Epithelial cell of prostate (primary cell): Measurements from ENCODE around the gene PI4KB.

Experiments
- DNase-seq: peaks from one replicate; pipeline ENCODE4 v3.0.0-alpha.2; 2011; ENCODE audit warnings: low read depth, low spot score
- H3K27ac ChIP-seq: fragments of 450-650 bp; 2 replicates; pipeline ENCODE4 v1.5.1; 2017; ENCODE audit warnings: mild to moderate bottlenecking

Gene PI4KB

DNA sequence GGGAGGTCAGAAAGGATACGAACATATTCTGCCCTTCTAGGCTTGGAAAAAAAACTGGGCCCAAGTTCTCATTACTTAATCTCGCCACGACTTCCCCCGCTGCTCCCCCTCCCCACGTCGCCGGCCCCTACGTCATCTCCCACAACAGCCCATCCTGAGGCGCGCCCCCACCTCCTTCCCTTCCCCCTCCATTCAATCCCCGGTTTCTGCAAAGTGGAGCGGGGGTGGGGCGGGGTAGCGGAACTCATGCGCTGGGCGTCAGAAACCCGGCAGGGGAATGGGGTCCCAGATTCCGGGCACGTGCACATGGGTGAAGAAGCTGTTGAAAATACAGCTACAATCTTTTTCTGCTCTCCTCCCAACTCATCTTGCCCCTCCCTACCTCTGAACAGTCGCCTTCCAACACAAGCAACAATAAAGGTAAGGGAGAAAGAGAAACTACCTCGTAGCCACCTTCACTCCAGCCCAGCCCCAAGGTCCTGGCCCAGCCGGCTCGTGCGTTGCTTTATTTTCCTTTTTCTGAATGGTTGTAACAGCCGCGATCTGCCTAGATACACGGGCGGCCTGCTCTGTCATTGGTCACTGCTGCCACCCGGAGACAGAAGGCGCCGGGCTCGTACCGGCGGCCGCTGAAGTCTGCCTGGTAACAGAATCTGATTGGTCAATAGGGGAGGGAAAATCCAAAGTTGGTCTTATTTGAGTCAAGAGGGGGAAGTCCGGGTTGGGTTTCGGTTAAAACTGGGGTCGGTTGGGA, 19.7 kb upstream of the PI4KB start, which contains the start of gene RFX5:
Gene RFX5, minus strand, starts transcription at position 484 of the 754 bp plus-strand sequence. CDS start 932 bp downstream, outside the sequence.
- peak within 1 kb of the TSS; percentile 36 for H3K27ac ChIP-seq
- DNase-seq = peak; percentile 92

DNA sequence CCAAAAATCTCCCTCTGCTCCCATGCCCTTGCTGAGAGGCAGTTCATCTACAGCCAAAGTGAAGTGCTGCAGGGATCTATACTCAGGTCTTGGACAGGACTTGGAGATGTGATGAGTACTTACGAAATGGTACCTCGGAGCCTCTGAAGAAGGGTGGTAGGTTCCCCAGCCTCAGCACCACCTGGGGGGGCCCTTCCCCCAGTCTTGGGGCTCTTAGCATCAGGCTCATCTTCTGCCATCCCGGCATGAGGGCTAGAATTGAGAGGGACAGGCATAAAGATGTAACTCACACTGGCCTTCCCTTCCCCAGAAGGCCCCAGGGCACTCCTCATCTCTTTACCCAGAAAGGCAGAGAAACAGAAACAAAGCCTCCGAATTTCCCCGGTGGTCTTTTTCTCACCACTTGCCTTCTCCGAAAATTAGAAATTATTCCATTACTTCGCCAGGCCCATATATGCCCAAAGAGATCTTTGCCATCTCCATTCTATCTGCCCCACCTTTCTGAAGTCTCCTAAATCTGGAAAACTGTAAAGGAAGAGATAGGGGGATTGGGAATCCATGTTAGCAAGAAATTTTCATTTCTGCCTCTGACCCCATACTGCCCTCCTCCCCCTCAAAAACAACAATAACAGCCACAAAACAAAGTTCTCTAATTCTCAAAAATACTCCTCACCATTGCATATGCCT, 19.0 kb upstream of the PI4KB start:
- no peak for DNase-seq
- peak overlapping the region; percentile 36 for H3K27ac ChIP-seq

DNA sequence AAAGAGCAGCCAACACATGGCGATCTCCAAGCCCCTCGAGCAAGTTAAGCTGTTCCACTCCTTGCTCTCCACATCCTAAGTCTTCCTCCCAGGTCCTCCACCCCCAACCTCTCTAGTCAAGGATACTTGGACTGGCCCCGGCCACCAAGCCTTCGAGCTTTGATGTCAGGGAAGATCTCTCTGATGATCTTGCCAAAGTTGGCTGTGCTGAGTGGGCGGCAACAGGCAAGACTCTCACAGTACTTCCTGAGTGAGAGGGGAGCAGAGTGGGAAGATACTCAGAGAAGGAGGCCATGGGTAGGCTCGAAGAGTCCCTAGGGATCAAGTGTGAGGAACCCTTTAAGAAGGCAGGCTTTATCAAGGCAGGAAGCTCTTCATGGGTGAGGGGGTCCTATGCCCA, 17.1 kb upstream of the PI4KB start:
- no peak for DNase-seq
- no peak overlapping the region for H3K27ac ChIP-seq

DNA sequence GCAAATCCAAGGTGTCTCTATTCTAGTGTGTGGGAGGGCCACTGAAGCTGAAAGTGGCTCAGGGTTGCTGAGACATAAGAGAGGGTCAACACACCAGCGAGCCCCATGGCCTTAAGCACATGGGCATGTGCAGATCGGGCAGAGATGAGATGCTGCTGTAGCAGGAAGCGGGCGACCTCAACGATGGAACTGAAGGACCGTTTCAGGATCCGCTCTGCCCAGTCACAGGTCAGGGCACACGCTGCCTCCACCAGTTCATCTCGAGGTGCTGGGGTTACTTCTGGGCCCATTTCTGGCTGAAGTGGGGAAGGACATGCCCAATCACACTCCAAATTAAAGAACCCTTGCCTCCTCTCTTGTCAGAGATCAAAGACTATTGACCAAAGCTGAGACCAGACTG, 16.4 kb upstream of the PI4KB start:
- H3K27ac ChIP-seq = no peak overlapping the region
- no peak for DNase-seq

DNA sequence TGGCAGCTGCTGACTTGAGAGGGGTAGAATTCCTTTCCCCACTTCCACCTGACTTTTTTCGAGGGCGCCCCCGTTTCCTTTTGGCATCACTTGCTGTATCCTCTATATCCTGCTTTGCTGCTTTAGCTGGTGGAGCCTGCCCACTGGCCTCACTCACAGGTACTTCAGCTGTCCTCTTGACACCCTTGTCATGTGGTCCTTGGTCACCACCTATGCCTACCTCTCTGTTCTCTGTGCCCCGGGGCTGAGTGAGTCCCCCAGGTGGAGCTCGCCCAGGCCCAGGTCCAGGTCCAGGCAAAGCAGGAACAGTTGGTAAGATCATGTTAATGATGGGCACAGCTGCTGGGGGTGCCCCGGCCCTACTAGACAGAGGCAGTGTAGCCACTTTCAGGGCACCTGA, 15.4 kb upstream of the PI4KB start:
- no peak for DNase-seq
- no peak overlapping the region for H3K27ac ChIP-seq

DNA sequence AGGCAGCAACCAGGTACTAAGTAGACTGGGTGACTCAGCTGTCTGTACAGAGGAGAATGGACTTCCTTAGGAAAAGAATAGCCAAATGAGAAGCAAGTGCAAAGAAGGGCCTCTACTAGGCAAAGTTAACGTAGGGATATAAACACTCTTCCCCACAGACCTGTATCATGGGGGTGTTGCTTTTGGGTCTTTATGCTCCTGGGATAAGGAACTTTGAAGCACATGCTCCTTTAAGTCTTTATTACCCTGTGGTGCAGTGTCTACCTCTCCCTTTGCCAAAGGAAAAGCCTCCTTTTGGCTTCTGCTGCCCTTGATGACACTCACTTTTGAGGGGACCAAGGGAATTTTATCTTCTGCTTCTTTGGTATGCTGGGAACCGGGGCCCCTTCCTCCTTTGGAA, 14.8 kb upstream of the PI4KB start:
- H3K27ac ChIP-seq = no peak overlapping the region
- DNase-seq = no peak

DNA sequence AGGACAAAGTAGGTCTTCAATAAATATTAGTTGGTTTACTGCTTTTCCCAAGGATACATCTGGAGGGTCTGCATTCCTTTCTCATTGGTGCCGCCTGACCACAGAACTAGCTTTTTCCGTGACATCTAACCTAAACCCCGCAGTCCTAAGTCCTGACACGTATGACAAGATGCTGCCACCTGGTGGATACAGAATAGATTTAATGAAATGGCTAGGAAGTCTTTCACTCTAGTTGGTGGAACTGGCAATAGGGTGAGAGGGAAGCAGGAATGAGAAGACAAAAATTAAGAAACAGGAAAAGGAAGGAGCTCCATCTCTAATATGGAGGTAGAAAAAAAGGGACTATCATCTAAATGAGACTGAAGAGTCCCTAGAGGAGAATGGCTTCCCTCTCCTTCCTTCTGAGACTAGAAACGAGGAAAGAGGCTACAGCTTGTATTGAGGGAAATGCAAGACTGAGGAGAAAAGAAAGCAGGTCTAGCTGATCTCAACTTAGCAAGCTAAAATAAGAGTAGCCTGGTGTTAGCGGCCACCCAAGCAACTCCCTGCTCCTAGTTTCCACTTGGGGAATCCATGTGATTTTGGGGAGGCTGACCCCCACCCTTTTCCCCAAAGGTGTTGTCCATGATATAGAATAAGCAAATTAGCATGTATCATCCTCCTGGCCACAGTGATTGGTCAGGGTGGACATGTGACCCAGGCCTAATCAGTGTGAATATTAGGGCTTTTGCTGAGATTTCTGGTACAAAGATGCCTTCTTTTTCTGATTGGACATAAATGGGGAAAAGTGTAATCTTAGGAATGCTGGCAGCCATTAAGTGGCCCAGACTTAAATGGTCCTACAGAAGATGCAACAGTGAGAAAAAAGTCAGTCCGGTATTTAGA, 13.9 kb upstream of the PI4KB start:
- DNase-seq = peak; percentile 20
- peak overlapping the region; percentile 10 for H3K27ac ChIP-seq

DNA sequence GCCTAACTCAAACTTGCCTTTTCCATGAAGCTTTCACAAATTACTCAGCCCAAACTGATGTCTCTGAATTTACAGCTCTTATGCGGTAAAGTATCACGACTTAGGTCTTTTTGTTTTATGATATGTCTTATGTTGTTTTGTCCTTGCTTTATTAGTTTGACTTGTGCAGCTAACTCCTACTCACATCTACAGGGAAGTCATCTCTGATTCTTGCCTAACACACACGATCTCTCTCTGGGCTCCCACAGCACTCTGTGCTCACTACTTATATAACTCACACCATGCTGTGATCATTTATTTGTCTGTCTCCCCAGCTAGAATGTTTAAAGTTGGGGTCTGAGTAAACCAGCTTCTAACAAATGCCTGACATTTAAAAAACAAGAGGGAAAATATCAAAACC, 9.3 kb upstream of the PI4KB start:
- no peak for DNase-seq
- H3K27ac ChIP-seq = no peak overlapping the region

DNA sequence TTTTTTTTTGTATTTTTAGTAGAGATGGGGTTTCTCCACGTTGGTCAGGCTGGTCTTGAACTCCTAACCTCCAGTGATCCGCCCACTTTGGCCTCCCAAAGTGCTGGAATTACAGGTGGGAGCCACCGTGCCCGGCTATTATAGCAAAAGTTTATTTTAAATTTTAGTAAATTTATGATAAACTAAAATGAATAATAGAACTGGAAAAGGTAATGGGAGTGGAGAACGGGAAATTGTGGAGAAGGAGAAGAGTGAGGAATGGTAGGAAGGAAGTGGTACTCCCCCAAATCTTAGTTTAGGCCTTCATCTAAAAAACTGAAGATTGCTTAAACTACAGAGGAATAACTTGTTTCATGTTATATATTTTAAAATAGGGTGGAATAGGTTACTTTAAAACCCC, 7.6 kb upstream of the PI4KB start:
- no peak for DNase-seq
- H3K27ac ChIP-seq = no peak overlapping the region

DNA sequence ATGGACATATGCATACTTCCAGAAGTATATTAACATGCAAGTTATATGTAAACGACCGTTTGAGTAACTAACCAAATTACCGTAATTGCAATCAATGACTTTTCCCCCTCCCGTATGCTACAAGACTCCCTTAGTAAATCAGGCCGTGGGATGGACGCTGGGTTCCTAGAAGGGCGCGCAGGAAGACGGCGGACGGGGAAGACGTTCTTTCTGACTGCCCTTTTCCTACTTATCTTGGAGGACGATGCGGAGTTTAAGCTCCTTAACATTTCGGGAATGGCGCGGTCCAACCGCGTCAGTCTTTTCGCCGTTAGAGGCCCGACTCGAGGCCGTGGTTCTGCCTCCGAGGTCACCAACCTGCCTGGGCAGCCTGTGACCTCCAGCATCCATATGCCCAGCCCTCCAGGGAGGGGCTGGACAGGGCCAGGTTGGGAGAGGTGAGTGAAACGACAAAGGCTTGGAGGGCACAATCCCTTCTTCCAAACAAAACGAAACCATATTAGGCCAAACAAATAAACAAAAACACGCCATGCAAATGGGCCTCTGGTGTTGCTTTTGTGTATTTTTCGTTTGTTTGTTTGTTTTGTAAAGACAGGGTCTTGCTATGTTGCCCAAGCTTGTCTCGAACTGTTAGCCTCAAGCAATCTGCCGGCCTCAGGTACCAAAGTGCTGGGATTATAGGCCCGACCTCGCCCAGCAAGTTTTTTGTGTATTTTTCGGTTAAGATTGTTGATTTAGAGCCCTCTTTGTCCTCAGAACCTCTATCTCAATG, 873 bp upstream of the PI4KB start:
- DNase-seq = no peak
- H3K27ac ChIP-seq = peak overlapping the region; percentile 79

DNA sequence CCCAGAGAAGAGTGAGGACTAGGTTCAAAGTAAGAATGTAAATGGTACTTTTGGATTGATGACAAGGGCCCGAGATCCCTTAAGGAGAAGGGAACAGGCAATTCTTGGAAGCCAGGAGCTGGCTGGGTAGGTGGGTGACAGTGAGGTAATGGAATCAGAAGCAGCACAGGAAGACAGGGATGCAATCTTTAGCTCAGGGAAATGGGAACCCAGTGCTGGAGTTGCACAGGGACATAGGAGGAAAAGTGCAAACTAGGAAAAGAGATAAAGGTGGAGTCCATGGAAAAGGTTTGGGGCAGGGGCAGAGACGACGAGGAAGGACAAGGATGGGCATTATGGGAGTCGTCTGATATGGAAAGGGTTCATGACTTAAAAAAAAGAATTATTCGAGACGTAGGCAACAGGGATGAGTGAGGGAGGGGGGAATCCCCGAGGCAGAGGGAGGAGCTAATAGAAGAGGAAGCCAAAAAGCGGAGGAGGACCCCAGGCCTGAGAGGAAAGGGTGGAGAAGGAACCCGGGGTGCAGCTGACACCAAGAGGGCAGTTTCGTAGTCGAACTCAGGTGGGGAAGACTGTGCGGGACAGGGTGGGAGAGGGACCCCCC, 495 bp downstream of the PI4KB start:
- H3K27ac ChIP-seq = peak overlapping the region; percentile 79
- no peak for DNase-seq

DNA sequence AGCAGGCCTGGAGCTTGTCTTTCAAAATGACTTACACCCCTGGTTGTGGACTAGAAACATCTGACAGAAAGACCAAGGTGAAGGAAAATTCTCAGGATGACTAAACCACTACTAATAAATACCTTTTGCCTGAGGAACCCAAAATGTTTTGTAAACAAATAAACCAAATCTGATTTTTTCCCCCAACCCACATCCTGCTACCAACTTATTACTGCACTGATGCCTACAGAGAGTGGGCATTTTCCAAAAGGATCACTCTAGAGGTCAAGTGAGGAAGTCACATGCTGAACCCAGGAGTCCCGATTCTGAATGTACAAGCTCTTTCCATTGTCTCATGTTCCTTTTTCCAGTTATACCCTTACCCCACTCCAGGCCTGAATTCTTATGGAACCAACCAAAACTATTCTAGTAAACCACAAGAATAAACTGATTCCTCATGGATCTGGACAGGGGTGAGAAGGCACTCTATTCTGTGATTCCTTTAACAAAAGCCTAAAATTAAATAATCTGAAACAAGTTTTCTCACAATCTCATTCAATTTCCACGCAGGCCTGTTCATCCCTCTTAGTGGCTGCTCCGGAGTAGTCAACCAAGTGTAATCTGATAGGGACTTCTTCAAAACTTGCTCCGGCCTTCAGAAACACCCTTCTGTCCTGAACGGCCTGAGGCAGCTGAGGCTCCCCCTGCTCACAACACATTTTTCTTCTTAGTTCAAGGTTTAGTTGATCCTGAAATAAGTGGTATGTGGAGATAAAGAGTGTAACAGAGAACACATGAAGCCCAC, 1.4 kb downstream of the PI4KB start:
- DNase-seq = no peak
- H3K27ac ChIP-seq = peak overlapping the region; percentile 79

DNA sequence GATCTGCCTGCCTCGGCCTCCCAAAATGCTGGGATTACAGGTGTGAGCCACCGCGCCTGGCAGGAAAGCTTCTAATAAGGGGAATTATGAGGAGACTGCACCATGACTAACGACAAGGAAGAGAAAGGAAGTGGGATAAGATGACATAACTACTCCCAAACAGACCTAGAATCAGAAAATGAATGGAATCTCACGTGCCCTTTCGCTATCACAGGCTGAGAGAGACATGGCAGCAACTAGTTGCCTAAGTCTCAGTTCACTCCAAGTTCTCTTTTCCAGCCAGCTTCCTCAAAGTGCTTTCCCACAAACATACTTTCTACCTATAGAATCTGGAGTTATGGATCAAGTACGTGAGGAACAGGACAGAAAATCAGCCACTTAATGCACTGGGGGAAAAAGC, 2.0 kb downstream of the PI4KB start:
- no peak for DNase-seq
- H3K27ac ChIP-seq = peak overlapping the region; percentile 79

DNA sequence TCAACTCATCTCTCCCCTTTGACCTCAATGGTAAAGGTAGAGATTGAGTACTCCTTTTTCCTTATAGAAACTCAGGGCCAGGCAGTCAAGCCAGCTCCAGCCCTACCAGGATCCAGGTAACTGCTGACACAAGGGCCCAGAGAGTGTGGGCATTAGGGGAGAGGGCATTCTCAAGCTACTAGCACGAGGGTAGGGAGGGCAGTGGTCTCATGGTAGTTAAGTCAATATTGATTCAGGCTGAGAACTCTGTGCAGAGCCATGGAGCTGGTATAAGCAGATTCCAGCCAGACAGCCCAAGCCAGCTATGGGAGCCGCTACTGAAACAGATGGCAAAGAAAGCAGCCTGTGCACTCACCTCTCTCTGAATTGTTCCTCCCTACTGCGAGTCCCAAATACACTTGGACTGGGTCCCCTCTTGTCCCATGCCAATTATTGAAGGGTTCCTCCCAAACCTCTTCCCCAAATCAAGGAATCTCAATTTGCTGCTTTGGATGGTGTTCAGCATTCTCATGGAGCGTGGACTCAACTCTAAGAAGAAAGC, 2.8 kb downstream of the PI4KB start:
- no peak for DNase-seq
- no peak overlapping the region for H3K27ac ChIP-seq

DNA sequence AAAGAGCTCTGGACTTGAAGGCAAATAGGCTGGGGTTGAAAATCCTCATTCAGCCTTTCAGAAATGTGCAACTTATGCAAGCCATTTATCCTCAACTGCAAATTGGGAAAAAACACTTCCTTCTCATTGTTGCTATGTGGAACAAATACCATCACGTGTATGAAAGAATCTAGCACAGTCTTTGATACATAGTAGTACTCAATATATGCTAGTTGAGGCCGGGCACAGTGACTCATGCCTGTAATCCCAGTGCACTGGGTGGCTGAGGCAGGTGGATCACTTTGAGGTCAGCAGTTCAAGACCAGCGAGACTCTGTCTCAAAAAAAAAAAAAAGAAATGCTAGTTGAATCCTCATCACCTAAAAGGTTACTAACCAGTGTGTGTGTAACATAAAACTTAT, 8.2 kb downstream of the PI4KB start:
- no peak overlapping the region for H3K27ac ChIP-seq
- no peak for DNase-seq

DNA sequence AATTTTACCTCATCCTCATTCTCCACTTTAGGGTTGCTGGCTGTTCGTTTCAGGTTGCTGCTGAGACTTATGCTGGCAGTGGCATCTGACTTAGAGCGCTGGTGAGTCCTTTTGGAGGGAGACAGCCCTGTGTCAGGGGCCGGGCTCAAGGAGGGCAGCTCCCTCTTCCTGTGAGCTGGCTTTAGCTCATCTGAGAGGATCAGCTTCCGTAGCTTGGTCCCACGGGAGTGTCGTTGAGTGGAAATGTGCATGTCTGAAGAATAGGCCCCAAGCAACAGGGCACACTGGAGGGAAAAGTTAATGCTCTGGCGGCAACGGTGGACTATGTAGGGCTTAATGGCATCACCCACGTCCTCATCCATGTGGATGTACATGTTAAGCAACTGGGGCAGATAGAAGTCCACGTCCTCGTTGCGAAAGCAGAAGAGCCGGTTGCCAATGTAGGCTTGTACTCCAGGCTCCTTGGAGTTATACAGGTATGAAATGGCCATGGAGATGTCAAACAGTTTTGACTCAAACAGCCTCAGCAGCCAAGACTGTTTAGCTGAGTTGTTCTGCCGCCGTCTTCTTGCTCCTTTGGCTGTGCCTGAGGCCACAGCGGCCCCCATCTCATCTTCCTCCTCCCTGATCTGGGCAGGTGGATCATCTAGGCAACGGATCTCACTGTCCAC, 11.5 kb downstream of the PI4KB start:
- DNase-seq = no peak
- no peak overlapping the region for H3K27ac ChIP-seq

DNA sequence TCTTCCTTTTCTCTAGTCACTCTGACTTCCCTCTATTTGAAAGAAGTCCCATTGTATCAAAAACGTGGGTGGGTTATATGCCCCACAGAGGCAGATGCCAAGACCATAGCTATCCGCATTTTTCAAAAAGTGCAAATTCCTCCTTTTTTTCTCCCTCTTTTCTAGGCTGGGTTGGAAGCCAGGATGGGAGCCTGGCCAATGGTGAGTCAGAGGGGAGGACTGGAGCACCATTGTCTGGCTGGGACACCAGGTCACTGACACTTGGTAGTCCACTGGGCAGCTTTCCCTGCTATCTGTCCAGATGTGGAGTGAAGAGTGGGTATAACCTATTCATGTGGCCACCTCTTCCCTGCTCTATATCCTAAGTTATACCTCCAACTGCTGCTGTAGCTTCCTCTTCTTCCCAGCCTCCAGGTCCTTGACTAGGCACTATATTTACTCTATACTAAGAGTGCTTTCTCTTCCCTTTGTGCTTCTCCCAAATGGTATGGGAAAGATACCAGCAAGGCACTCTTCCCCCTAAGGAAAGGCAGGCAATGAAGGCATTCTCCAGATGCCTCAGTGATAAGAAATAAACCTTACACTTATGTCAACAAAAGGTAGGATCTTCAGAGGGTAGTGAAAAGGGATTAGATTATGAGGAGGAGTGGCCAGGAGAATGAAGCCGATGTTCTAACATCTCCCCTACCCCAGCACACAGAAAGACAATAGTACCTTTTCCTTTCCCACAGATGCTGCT, 12.9 kb downstream of the PI4KB start:
- H3K27ac ChIP-seq = no peak overlapping the region

DNA sequence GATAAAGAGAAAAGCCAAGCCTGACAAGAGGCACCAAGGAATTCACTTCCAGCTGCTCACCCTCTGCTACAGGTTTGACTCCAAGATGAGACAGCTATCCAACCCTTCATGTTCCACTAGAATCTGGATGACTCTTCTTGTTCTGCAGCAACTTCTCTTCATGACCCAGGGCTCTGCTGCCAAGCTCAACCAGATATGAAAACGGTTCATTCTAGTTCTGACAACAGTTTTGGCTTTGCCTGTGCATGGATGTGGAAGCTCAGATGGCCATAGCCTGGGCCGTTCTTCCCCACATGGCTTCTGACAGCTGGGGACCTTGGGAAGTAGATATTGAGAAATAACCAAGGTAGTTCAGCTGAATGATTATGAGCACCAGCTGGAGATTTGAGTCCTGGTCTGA, 13.7 kb downstream of the PI4KB start:
- peak overlapping the region; percentile 89 for H3K27ac ChIP-seq
- DNase-seq = no peak

More for the DNA sequence above, 12.9 kb downstream of the PI4KB start:
- DNase-seq = no peak
